Midbrain (tissue), 1 donor: ENCODE results near the gene MTHFD2.

Experiments
- DNase-seq: peaks from one replicate; lab custom pipeline; 2025; lab: John Stamatoyannopoulos, UW

Gene MTHFD2

DNA sequence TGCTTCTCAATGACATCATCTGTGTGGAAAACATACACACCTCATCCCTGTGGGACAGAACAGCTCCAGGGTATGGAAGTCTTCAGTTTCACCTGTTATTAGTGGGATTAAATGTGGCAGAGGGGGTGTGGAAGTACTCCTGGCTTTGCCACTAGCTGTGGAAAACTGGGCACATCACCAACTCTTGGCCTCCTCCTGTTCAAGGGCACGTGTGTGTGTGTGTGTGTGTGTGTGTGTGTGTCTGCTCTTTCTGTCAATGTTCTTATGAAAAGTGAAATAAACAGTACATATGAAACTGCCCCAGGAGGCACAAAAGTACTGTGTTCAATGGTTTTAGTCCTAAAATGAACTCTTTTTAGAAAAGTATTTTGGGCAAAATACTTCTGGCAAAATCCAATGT lies 65.9 kb downstream of the MTHFD2 start:
- DNase-seq, result no peak

DNA sequence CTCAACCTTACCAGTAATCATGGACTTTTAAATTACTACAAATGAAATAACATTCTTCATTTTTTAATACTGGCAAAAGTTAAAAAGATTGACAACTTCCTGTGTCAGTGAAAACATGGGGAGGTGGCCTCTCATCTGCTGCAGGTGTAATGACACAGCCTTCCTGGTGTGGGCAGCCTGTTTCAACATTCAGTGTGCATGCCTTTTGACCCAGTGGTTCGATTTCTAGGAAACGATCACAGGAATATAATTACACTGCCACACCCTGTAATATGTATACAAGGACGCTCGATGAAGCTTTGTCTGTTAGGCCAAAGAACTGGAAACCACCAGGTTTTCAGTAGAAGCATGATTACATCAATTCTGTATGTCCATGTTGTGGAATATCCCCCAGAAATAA lies 68.7 kb downstream of the MTHFD2 start:
- DNase-seq, result no peak
